ENCODE results near the gene CAT. TPM values are rescaled to one million over a fixed set of nuclear protein-coding genes. Genes with fewer than 3 reads are reported as not detected.

The CAT gene
- total RNA-seq, 1 experiment from 2014 or later: 32.7 TPM

- Histone ChIP-seq H3K4me1 (no peaks in the 10 kb centered on the region), H3K36me3 (no peaks in the 10 kb centered on the region), H3K4me3 (peak overlapping the region; percentile 92), H3K9me3 (replicated peaks) (no peaks in the 10 kb centered on the region), H3K27me3 (no peaks in the 10 kb centered on the region), H3K27ac (no peak overlapping the region)
- peak in 1 of 2 experiments; percentile 7 for DNase-seq
Measured at GRCh38 chr11:34439610-34440198, 970 bp downstream of the CAT start.

- Histone ChIP-seq H3K36me3 (no peaks in the 10 kb centered on the region), H3K27ac (no peak overlapping the region), H3K9me3 (replicated peaks) (no peaks in the 10 kb centered on the region), H3K4me1 (no peaks in the 10 kb centered on the region), H3K4me3 (no peak overlapping the region), H3K27me3 (no peaks in the 10 kb centered on the region)
- no peak for DNase-seq
Measured at GRCh38 chr11:34441814-34442213, 3.1 kb downstream of the CAT start.

GRCh38 chr11:34443136-34443535, 4.4 kb downstream of the CAT start:
- DNase-seq: no peak
- Histone ChIP-seq H3K27me3 (no peaks in the 10 kb centered on the region), H3K4me1 (no peaks in the 10 kb centered on the region; the same call in 1 of the 2 replicates), H3K27ac (no peak overlapping the region), H3K9me3 (replicated peaks) (no peaks in the 10 kb centered on the region), H3K4me3 (no peak overlapping the region), H3K36me3 (no peaks in the 10 kb centered on the region)

GRCh38 chr11:34444428-34444827, 5.7 kb downstream of the CAT start:
- Histone ChIP-seq H3K36me3 (no peaks in the 10 kb centered on the region), H3K27ac (no peak overlapping the region), H3K27me3 (no peaks in the 10 kb centered on the region), H3K9me3 (replicated peaks) (no peaks in the 10 kb centered on the region), H3K4me3 (no peak overlapping the region), H3K4me1 (no peaks in the 10 kb centered on the region; the same call in none of the 2 replicates)
- DNase-seq: no peak

GRCh38 chr11:34445956-34446355, 7.2 kb downstream of the CAT start:
- Histone ChIP-seq H3K9me3 (replicated peaks) (no peaks in the 10 kb centered on the region), H3K4me3 (no peak overlapping the region), H3K36me3 (no peaks in the 10 kb centered on the region), H3K27ac (no peak overlapping the region), H3K27me3 (no peaks in the 10 kb centered on the region), H3K4me1 (no peaks in the 10 kb centered on the region; the same call in none of the 2 replicates)
- DNase-seq: no peak

GRCh38 chr11:34446386-34446785, 7.7 kb downstream of the CAT start:
- Histone ChIP-seq H3K36me3 (no peaks in the 10 kb centered on the region), H3K9me3 (replicated peaks) (no peaks in the 10 kb centered on the region), H3K27me3 (no peaks in the 10 kb centered on the region), H3K4me3 (no peak overlapping the region), H3K4me1 (no peaks in the 10 kb centered on the region; the same call in none of the 2 replicates), H3K27ac (no peak overlapping the region)
- DNase-seq: no peak

- DNase-seq: no peak
- Histone ChIP-seq H3K4me3 (no peak overlapping the region), H3K27ac (no peak overlapping the region), H3K4me1 (no peaks in the 10 kb centered on the region; the same call in none of the 2 replicates), H3K36me3 (no peaks in the 10 kb centered on the region), H3K27me3 (no peaks in the 10 kb centered on the region), H3K9me3 (replicated peaks) (no peaks in the 10 kb centered on the region)
Measured at GRCh38 chr11:34447044-34447443, 8.3 kb downstream of the CAT start.

GRCh38 chr11:34448223-34448994, 9.7 kb downstream of the CAT start:
- Histone ChIP-seq H3K4me1 (no peaks in the 10 kb centered on the region; the same call in none of the 2 replicates), H3K4me3 (no peak overlapping the region), H3K36me3 (peaks cover 6% of the 10 kb centered on the region; the same call in 1 of the 2 replicates), H3K27ac (no peak overlapping the region), H3K9me3 (replicated peaks) (no peaks in the 10 kb centered on the region), H3K27me3 (no peaks in the 10 kb centered on the region)
- no peak for DNase-seq

GRCh38 chr11:34449013-34449412, 10.3 kb downstream of the CAT start:
- peaks cover 9% of the 10 kb centered on the region for H3K36me3 ChIP-seq
- no peak overlapping the region for H3K4me3 ChIP-seq
- H3K27ac ChIP-seq: no peak overlapping the region
- H3K4me1 ChIP-seq: no peaks in the 10 kb centered on the region; the same call in none of the 2 replicates
- no peaks in the 10 kb centered on the region for H3K27me3 ChIP-seq
- DNase-seq: peak; percentile 5 to 20
- H3K9me3 ChIP-seq (replicated peaks): no peaks in the 10 kb centered on the region

- Histone ChIP-seq H3K4me1 (no peaks in the 10 kb centered on the region; the same call in none of the 2 replicates), H3K27me3 (no peaks in the 10 kb centered on the region), H3K9me3 (replicated peaks) (no peaks in the 10 kb centered on the region), H3K36me3 (peaks cover 14% of the 10 kb centered on the region), H3K4me3 (no peak overlapping the region), H3K27ac (no peak overlapping the region)
- DNase-seq: no peak
Measured at GRCh38 chr11:34451053-34451452, 12.3 kb downstream of the CAT start.

- Histone ChIP-seq H3K9me3 (replicated peaks) (no peaks in the 10 kb centered on the region), H3K27me3 (no peaks in the 10 kb centered on the region), H3K36me3 (peaks cover 17% of the 10 kb centered on the region), H3K4me3 (no peak overlapping the region), H3K27ac (no peak overlapping the region), H3K4me1 (no peaks in the 10 kb centered on the region)
- no peak for DNase-seq
Measured at GRCh38 chr11:34454308-34455032, 15.7 kb downstream of the CAT start.

GRCh38 chr11:34457607-34458006, 18.9 kb downstream of the CAT start:
- Histone ChIP-seq H3K27me3 (no peaks in the 10 kb centered on the region), H3K4me1 (no peaks in the 10 kb centered on the region), H3K9me3 (replicated peaks) (no peaks in the 10 kb centered on the region), H3K27ac (no peak overlapping the region), H3K36me3 (peaks cover 27% of the 10 kb centered on the region), H3K4me3 (no peak overlapping the region)
- DNase-seq: no peak

GRCh38 chr11:34458525-34458924, 19.8 kb downstream of the CAT start:
- Histone ChIP-seq H3K27me3 (no peaks in the 10 kb centered on the region), H3K9me3 (replicated peaks) (no peaks in the 10 kb centered on the region), H3K27ac (no peak overlapping the region), H3K4me1 (no peaks in the 10 kb centered on the region), H3K4me3 (no peak overlapping the region), H3K36me3 (peaks cover 21% of the 10 kb centered on the region)
- DNase-seq: no peak

GRCh38 chr11:34459507-34460162, 20.9 kb downstream of the CAT start:
- Histone ChIP-seq H3K36me3 (peaks cover 17% of the 10 kb centered on the region), H3K4me1 (no peaks in the 10 kb centered on the region), H3K27ac (no peak overlapping the region), H3K27me3 (no peaks in the 10 kb centered on the region), H3K4me3 (no peak overlapping the region), H3K9me3 (replicated peaks) (no peaks in the 10 kb centered on the region)
- no peak for DNase-seq

- H3K4me1 ChIP-seq: no peaks in the 10 kb centered on the region
Measured at GRCh38 chr11:34460278-34460677, 21.5 kb downstream of the CAT start.

More at GRCh38 chr11:34460278-34460677, 21.5 kb downstream of the CAT start:
- Histone ChIP-seq H3K4me3 (no peak overlapping the region), H3K36me3 (peaks cover 22% of the 10 kb centered on the region), H3K27me3 (no peaks in the 10 kb centered on the region), H3K9me3 (replicated peaks) (no peaks in the 10 kb centered on the region), H3K27ac (no peak overlapping the region)
- DNase-seq: no peak

Data from SJCRH30 (cell line).